ENCODE measurements around the gene ST6GALNAC1.

The ST6GALNAC1 gene

DNA sequence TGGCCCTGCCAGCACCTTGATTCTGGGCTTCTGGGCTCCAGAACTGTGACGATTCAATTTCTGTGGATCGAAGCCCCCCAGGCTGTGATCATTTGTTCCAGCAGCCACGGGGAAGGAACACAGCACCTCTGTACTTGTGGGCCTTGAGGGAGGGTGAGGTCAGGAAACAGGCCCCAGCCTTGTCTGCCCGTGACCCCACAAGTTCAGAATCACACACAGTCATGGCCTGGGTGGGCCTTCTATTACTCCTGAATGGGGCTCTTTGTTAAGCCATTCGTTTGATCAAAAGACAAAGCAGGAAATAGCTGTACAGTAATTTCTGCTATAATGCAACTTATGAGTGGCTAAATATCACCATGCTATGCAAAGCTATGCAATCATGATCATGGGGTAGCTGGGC lies 68.0 kb downstream of the ST6GALNAC1 start:
- DNase-seq: no peak
